NCI-H2196 treated with DMSO at 0.1 percent for 48 hours (cell line): ENCODE data around the gene HSD3B7.
A peak's percentile ranks its signal among the peaks of the same experiment; 100 is the strongest.
"Not testable (repeated sequence)": the region's sequence is repeated elsewhere in the genome, so short reads cannot be mapped to it uniquely, and the experiment has no call there.

Experiments used
- DNase-seq: peaks from one replicate; lab custom pipeline; 2025; ENCODE audit not compliant: unreplicated experiment; lab: John Stamatoyannopoulos, UW

Gene HSD3B7

DNA sequence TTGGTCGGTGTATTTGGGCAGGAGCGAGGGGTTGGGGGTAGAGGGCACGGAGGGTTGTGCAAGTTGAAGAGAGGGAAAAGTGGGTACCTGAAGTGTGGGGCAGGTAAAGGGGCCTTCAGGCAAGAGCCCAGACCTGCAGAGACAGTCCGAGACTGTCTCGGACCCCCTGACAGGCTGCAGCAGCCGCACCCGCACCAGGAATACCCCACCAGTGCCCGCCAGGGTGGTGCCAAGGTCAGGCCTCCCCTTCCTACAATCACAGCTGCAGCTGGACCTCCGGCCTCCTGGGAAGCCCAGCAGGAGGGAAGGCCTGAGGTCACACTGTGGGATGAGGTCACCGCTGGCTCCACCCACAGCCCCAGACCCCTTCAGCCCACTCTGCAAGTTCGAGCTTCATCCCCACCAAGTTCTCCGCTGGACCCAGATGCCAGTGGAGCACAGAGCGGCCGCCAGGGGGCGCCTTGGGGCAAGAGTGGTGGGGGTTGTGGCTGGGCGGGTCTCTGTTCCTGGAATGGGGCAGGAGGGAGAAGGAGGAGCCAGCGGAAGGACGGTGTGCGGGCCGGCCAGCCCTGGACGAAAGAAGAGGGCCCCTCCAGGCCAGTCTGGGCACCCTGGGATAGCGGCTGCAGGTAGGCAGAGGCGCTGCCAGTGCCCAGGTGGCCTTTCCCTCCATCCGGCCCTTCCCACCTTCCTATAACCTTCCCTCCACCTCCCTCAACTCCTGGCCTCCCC lies at the start of gene HSD3B7:
Gene HSD3B7 (plus strand): TSS at position 539 of the 732 bp plus-strand sequence. CDS start 452 bp downstream, outside the sequence.
- DNase-seq, result peak; percentile 76

DNA sequence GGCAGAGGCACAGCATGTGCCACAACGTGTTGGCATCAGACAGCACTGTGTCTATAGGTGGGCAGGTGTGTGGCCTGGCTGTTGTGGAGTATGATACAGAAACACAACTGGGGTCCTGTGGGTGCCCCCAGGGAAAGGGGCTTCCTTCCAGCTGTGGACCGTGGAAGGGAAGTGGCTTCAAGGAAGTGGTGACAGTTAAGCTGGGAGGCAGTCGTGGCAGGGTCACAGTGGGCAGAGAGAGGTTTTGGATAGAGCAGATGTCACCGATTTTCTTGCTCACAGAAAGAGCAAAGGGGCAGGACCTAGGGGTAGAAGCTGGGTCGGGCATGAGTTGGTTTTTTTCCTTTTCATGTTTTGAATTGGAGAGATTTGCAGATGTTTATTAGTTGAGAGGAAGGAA lies 47.3 kb upstream of the HSD3B7 start:
- DNase-seq, result no peak

DNA sequence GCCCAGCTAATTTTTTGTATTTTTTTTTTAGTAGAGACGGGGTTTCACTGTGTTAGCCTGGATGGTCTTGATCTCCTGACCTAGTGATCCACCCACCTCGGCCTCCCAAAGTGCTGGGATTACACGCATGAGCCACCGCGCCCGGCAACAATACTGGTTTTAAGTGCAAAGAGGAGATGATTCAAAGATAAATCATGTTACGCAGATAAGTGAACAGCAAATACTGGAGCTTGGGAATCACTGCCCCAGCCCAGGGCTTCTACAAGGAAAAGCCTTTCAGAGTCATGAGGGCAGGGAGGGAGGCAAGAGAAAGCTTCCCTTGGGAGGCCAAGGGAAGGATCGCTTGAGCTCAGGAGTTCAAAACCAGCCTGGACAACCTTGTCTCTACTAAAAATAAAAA lies 45.4 kb upstream of the HSD3B7 start:
- not testable (repeated sequence) for DNase-seq

DNA sequence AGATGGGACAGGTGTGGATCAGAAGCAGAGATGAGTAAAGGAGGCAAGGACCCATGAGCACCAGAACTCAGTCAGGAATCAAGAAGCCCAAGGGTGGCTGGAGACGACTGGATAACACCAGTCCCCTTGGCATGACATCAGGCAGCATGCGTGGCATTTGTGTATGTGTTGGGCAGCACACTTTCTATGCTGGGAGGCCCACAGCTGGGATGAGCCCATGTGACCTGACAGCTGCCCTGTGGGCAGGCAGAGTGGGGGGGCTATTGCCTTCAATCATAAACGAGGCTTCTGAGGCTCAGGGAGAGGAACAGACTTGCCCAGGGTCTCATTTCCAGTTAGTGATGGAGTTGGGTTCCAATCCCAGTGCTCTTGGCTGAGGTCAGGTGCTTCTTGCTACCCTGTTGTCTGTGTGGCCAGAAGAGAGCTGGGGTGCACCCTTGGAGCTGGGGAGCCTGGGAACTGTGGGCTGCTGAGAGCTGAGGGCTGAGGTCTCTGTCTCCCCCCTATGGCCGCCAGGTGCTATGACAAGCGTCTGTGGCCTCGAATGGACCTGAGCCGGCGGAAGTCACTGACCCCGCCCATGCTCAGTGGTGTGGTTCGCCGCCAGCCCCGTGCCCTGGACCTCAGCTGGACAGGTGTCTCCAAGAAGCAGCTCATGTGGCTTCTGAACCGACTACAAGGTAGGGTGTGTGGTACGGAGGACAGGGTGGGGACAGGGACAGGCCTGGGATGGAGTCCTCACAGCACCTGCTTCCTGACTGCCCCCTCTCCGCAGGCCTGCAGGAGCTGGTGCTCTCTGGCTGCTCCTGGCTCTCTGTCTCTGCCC lies 43.2 kb upstream of the HSD3B7 start:
- peak; percentile 68 for DNase-seq

DNA sequence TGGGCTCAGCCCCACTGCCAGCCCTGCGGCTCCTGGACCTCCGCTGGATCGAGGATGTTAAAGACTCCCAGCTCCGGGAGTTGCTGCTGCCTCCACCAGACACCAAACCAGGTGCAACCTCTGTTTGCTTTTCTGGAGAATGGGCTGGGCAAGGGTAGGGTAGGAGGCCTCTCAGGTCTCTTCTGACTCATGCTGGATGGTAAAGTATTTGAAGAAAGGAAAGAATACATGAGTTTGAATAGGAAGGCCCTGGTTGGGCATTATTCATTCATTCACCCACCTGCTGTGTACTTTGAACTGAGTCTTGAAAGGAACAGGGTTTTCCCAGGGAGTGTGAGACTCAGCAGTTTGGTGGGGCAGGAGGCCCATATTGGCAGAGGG lies 42.6 kb upstream of the HSD3B7 start:
- no peak for DNase-seq

DNA sequence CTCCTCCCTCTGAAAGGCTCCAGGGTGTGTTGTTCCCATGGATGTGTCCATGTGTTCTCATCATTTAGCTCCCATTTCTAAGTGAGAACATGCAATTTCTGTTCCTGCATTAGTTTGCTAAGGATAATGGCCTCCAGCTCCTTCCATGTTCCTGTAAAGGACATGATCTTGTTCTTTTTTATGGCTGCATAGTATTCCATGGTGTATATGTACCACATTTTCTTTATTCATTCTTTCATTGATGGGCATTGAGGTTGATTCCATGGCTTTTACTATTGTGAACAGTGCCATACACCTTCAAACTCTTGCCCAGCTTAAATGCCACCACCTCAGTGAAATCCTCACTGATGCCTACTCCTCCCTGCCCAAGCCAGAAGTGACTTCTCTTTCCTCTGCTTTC lies 40.7 kb upstream of the HSD3B7 start:
- no peak for DNase-seq

DNA sequence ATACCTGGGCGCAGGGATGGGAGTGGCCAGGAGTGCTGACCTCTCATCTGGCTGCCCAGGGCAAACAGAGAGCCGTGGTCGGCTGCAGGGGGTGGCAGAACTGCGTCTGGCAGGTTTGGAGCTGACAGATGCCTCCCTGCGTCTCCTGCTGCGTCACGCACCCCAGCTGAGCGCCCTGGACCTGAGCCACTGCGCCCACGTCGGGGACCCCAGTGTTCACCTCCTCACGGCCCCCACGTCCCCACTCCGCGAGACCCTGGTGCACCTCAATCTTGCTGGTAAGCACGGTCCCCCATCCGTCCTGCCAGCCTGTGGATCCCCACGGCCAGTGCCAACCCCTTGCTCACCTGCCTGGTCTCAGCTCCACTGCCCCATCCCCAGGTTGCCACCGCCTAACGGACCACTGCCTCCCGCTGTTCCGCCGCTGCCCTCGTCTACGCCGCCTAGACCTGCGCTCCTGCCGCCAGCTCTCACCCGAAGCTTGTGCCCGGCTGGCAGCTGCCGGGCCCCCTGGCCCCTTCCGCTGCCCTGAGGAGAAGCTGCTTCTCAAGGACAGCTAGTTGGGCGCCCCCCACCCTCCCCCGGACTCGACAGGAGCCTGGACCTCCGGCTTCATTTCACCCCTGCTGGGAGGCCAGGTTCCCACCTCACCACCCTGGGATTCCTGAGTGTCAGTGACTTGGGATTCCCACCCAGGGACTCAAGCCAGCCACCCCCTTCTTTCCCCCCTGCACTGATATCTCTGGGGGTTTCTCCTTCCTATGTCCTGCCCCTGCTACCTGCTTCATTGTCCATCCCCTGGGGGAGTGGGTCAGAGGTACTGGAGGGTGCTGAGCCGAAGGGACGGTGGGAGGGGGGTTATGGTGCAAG lies 38.1 kb upstream of the HSD3B7 start:
- no peak for DNase-seq

DNA sequence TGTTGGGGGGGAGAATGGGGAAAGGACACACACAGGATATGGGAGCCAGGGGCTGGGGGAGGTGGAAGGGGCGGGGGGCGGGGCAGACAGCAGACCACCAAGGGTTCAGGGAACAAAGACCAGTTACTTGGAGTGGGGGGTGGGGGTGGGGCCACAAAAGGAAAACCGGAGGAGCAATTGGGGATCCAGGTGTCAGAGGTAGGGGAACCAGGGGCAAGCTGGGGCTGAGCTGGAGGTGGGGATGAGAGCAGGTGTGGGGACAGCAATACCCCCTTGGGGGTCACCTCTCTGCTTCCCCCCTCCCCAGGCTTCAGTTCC lies 37.5 kb upstream of the HSD3B7 start:
- no peak for DNase-seq

DNA sequence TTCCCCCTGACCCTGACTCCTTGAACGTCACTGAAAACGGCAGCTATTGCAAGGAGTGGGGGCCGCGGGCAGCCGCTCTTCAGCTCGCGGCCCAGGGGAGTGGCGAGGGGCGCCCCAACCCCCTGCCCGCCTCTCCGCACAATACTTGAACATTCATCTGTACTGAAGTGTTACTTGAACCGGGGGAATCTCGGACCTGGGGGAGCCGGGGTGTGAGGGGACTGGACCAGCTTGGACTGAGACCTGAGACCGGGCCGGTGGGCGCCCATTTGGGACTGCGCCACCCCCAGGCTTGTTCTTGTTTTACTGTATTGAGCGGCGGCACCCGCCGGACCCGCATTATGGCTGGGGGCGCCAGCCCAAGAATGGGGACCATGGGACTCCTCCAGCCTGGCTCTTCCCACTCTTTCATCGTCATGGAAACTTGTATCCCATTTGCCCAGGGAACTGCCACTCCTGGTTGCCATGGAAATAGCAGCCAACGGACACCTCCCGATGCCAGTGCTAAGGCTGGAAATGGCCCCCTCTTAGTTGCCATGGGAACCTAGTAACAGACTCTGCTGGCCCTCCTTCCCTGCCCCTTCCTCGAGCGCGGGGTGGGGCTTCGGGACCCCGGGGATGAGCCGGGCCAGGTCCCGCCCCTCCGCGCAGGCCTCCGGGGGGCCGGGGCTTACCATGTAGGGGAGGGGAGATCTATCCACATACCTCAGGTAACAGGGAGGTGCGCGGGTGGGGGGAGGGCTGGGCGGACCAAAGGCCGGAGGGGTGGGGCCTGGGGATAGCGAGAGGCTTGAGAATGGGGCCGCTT lies 36.9 kb upstream of the HSD3B7 start:
- DNase-seq, result peak; percentile 95

DNA sequence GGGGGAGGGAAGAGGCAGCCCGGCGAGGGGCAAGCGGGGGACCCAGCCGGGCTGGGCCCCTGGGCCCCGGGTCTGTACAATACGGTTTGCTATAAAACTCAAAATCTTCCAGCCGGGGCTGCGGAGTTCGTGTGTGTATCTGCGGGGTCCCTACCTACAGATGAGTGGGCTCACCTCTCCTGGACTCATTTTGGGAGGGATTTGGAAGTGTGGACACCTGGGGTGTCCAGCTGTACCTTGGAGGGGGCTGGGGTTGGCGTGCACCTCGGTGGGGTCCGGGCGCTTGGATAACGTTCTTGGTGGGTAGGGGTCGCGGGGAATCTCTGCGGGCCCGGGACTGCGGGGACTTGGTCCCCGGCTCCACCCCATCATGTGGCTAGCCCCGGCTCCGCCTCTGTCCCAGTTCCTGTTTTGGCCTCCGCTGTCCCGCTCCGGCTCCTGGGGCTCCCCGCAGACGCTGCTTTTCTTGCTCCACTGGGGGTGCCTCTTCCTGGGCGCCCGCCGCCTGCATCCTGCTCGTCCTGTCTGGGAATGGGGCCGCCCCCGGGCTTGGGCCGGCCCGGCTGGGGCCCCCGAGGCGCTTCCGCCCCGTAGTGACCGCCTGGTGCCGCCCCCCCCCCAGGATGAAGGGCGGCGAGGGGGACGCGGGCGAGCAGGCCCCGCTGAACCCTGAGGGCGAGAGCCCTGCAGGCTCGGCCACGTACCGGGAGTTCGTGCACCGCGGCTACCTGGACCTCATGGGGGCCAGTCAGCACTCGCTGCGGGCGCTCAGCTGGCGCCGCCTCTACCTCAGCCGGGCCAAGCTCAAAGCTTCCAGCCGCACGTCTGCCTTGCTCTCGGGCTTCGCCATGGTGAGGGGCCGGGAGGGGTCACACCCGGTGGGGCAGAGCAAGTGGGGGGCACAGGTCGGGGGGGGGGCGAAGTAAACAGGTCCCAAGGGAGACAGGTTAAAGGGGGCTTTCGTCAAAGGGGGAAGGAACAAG lies 36.0 kb upstream of the HSD3B7 start, which contains the start of gene ORAI3:
Gene ORAI3 (plus strand): TSS at position 402 of the 983 bp plus-strand sequence. CDS start 222 bp downstream, at position 624.
- no peak for DNase-seq

DNA sequence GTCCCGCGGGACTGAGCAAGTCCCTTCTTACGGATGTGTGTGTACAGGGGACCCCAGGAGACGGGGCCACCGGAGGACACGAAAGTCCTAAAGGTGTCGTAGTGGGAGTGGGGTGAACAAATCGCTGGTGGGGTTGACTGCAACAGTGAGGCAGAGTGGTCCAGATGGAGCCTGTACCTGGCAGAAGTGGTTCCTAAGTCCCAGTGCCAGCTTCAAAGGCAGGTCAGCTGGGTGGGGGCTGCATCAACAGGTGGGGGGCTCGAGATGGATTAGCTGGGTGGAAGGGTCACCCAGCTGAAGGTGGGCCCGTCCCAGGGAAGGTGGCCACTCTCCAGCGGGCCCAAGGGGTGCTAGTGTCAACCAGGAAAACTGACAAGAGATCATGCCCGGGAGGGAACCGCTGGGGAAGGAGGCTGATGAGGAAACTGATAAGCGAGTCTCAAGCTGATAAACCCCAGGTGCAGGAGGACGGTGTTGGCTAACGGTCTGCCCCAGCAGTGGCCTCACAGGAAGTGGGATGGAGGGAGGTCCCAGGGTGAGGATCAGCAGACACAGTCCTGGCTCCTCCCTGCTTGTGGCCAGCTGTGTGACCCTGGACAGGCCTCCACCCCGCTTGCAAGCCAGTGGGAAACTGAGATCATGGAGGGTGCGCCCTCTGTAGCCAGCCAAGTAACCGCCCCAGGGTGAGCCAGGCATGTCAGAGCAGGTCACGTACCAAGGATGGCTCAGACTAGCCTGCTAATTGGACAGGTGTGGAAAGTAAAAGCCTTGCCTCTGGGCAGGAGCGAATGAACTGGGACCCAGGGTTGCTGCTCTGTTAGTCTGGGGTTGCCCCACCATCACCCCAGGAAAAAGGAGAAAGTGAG lies 35.1 kb upstream of the HSD3B7 start:
- peak; percentile 91 for DNase-seq

DNA sequence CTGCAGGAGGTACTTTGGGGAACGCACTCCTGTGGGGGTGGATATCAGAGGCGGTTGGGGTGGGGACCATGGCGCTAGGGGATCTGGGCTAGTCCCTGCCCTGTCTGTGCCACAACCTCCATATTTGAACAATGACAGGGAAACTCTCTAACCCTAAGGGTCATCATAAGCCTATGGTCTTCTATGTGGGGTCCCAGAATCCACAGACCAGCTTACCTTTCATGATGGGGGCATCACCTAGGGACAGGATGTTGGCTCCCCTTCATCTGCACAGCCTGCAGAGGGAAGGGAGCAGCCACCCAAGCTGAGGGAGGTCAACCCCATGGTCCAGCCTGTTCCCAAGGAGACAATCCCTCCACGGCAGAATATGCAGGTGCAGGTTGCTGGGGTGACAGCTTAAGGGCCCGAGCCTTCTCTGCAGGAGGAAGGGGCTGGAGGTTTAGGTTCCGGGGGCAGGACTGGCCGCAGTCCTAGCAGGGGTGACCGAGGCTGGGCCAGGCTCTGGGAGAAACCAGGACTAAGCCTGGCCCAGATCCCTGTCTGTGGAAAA lies 34.4 kb upstream of the HSD3B7 start:
- no peak for DNase-seq

DNA sequence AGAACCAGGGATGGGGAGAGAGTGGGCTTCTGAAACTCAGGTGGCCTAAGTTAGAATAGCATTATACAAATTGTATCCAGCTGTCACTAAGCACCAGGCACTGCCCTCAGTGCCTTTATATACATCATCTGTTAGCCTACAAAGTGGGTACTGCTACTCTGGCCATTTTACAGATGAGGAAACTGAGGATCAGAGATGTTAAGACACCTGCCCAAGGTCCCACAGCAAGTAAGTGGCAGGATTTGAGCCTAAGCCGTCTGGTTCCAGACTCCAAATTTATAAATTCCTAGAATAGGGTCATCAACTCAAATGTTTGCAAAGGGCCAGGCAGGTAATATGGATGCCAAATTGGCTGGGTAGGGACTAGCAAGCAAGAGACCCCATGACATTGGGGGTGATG lies 33.8 kb upstream of the HSD3B7 start:
- no peak for DNase-seq

DNA sequence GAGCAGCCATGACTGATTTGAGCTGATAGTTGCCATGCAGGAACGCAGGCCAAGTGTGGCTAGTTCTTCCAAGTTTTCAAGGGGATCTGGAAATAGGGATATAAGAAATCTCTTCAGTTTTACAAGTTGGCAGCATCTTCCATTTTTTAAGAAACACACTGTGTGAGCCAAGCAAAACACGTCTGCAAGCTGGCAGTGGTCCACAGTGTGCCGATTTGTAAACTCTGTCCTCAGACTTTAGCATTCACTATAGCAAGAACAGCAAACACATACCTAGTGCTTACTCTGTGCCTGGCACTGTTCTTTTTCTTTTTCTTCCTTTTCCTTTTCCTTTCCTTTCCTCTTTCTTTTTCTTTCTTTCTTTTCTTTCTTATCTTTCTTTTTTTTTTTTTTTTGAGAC lies 33.3 kb upstream of the HSD3B7 start:
- DNase-seq, result no peak

DNA sequence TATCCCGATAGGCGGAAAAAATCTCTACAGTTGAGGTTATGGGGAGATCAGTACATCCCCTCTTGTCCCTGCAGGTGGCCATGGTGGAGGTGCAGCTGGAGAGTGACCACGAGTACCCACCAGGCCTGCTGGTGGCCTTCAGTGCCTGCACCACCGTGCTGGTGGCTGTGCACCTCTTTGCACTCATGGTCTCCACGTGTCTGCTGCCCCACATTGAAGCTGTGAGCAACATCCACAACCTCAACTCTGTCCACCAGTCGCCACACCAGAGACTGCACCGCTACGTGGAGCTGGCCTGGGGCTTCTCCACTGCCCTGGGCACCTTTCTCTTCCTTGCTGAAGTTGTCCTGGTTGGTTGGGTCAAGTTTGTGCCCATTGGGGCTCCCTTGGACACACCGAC lies 31.9 kb upstream of the HSD3B7 start:
- DNase-seq, result no peak

DNA sequence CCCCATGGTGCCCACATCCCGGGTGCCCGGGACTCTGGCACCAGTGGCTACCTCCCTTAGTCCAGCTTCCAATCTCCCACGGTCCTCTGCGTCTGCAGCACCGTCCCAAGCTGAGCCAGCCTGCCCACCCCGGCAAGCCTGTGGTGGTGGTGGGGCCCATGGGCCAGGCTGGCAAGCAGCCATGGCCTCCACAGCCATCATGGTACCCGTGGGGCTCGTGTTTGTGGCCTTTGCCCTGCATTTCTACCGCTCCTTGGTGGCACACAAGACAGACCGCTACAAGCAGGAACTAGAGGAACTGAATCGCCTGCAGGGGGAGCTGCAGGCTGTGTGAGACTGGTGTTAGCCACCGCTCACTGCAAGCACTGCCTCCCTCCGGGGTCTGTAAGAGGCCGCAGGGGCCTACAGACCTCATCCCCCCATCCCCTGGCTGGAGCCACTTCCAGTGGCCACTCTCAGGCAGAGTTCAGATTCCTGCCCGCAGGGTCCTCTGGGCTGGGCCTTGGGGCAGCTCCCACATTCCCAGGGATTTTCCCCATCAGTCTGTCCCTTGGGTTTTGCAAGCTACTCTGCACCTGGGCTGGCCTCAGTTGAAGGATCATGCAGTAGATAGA lies 31.4 kb upstream of the HSD3B7 start:
- no peak for DNase-seq

DNA sequence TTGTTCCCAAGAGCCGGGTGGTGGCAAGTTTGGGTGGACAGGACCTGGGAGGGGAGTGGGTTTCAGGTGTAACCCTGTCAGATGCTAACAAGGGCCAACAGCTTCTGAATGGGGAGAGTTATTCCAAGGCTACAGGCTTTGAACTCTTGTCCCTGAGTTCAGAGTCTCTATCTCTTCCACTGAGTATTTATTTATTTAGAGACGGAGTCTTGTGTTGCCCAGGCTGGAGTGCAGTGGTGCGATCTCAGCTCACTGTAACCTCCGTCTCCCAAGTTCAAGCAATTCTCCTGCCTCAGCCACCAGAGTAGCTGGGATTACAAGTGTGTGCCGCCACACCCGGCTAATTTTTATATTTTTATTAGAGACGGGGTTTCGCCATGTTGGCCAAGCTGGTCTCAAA lies 30.0 kb upstream of the HSD3B7 start:
- no peak for DNase-seq
